Testis (tissue), 2 donors: Measurements from ENCODE around the gene BNC2.

Experiments
- CTCF ChIP-seq, 3 experiments: fragments of 450-650 bp in 2 of 3; fragments of 200-600 bp in 1 of 3; sonication (generic) in 1 of 3; IDR thresholded peaks; one replicate each; pipeline ENCODE4 v1.5.1; 2016 to 2019; ENCODE audit warnings: antibody characterized with exemption in 3 of 3, mild to moderate bottlenecking in 2 of 3, moderate library complexity in 1 of 3
- POLR2A ChIP-seq: fragments of 450-650 bp; IDR thresholded peaks from one replicate; pipeline ENCODE4 v1.6.1; 2017; ENCODE audit warnings: antibody characterized with exemption, mild to moderate bottlenecking, moderate library complexity

- no peak for TF ChIP-seq CTCF (IDR thresholded peaks at IDR 0.05)
- no peak for TF ChIP-seq POLR2A
Measured at GRCh38 chr9:16726718-16727451, 143.6 kb downstream of the BNC2 start.
